ENCODE measurements around the gene HAO2. TPM values are rescaled to one million over a fixed set of nuclear protein-coding genes. Genes with fewer than 3 reads are reported as not detected.

The HAO2 gene
- total RNA-seq, 1 donor from 2014 or later: not detected

DNA sequence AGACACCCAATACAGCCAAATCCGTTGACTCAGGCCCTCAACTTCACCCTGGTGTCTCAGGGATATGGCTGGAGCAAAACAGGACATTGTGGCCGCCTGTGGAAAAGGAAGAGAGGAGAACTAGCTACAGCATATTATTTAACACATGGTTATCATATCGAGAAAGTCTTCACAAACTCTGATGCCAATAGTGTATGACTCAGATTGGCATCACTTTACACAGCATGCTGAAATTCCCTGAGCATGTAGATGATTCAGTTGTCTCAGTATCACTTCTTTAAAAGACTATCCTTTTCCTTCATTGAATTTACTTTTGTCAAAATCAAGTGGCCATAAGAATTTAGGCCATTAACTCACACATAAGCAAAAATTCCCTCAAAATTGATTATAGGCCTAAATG is 66.5 kb downstream of the HAO2 start:
- no peaks in the 10 kb centered on the region for H3K9me3 Mint-ChIP-seq
- peaks cover 35% of the 10 kb centered on the region for H3K27me3 Mint-ChIP-seq (ENCODE audit: low read depth)
- H3K4me1 Mint-ChIP-seq: no peaks in the 10 kb centered on the region
- H3K27ac Mint-ChIP-seq: no peak overlapping the region
- TF ChIP-seq, protein P1, sequence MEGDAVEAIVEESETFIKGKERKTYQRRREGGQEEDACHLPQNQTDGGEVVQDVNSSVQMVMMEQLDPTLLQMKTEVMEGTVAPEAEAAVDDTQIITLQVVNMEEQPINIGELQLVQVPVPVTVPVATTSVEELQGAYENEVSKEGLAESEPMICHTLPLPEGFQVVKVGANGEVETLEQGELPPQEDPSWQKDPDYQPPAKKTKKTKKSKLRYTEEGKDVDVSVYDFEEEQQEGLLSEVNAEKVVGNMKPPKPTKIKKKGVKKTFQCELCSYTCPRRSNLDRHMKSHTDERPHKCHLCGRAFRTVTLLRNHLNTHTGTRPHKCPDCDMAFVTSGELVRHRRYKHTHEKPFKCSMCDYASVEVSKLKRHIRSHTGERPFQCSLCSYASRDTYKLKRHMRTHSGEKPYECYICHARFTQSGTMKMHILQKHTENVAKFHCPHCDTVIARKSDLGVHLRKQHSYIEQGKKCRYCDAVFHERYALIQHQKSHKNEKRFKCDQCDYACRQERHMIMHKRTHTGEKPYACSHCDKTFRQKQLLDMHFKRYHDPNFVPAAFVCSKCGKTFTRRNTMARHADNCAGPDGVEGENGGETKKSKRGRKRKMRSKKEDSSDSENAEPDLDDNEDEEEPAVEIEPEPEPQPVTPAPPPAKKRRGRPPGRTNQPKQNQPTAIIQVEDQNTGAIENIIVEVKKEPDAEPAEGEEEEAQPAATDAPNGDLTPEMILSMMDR (IDR thresholded peaks at IDR 0.05; ENCODE audit: unreplicated experiment): no peak
- DNase-seq (ENCODE audit: low spot score in 2 of 2, unreplicated experiment in 2 of 2): no peak
- H3K4me3 Mint-ChIP-seq: no peak overlapping the region
- H3K36me3 Mint-ChIP-seq: no peaks in the 10 kb centered on the region

DNA sequence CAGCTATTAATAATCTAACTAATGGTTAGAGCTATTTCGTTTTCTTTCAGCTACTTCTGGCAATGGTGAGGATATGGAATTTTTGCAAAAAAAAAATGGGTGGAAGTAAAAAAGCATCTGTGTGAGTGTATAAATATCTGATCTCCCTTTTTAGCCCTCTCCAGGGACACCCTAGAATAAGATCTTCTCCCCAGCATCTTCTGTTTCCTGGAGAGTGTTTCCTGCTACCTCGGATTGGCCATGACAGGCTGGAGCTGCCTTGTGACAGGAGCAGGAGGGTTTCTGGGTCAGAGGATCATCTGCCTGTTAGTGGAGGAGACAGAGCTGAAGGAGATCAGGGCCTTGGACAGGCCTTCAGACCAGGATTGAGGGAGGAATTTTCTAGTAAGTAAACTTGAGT is 70.2 kb downstream of the HAO2 start:
- Mint-ChIP-seq H3K4me1 (no peaks in the 10 kb centered on the region), H3K27me3 (ENCODE audit: low read depth) (peaks cover 13% of the 10 kb centered on the region), H3K27ac (no peak overlapping the region), H3K36me3 (no peaks in the 10 kb centered on the region), H3K4me3 (no peak overlapping the region), H3K9me3 (no peaks in the 10 kb centered on the region)
- TF ChIP-seq, protein P1 (IDR thresholded peaks at IDR 0.05; ENCODE audit: unreplicated experiment): no peak
- DNase-seq (ENCODE audit: low spot score in 2 of 2, unreplicated experiment in 2 of 2): no peak

- H3K27ac Mint-ChIP-seq: no peak overlapping the region
- peaks cover 12% of the 10 kb centered on the region for H3K27me3 Mint-ChIP-seq (ENCODE audit: low read depth)
- DNase-seq (ENCODE audit: low spot score in 2 of 2, unreplicated experiment in 2 of 2): no peak
- TF ChIP-seq, protein P1 (IDR thresholded peaks at IDR 0.05; ENCODE audit: unreplicated experiment): no peak
- H3K4me1 Mint-ChIP-seq: no peaks in the 10 kb centered on the region
- H3K36me3 Mint-ChIP-seq: no peaks in the 10 kb centered on the region
- no peaks in the 10 kb centered on the region for H3K9me3 Mint-ChIP-seq
- H3K4me3 Mint-ChIP-seq: no peak overlapping the region
These were observed 72.2 kb downstream of the HAO2 start for GRCh38 chr1:119440721-119441307.

- TF ChIP-seq, protein P1 (IDR thresholded peaks at IDR 0.05; ENCODE audit: unreplicated experiment): no peak
- Mint-ChIP-seq H3K27me3 (ENCODE audit: low read depth) (peaks cover 14% of the 10 kb centered on the region), H3K36me3 (no peaks in the 10 kb centered on the region), H3K27ac (no peak overlapping the region), H3K4me1 (no peaks in the 10 kb centered on the region), H3K9me3 (no peaks in the 10 kb centered on the region), H3K4me3 (no peak overlapping the region)
- DNase-seq (ENCODE audit: low spot score in 2 of 2, unreplicated experiment in 2 of 2): no peak
These were observed 74.2 kb downstream of the HAO2 start for GRCh38 chr1:119442756-119443155.

Other genes starting within 250 kb of the HAO2 start
- gene WARS2, start 228.1 kb upstream of the HAO2 start, total RNA-seq: 15.3 to 19.1 TPM (median 18.7 TPM) in 3 replicates
- 0.29 to 0.35 TPM (median 0.32 TPM) in 3 replicates for gene HSD3B2, start 46.4 kb downstream of the HAO2 start, total RNA-seq
- gene HSD3B1, start 138.4 kb downstream of the HAO2 start, total RNA-seq: not detected in 3 replicates

Measured in mesothelial cell of epicardium (in vitro differentiated cells).